UCSD-AML1 (cell line): ENCODE results near the gene LCN10.

Experiments used
- DNase-seq: peaks from one replicate; lab custom pipeline; 2025; ENCODE audit not compliant: unreplicated experiment; lab: John Stamatoyannopoulos, UW

Gene LCN10

GRCh38 chr9:136740491-136740890, 2.2 kb downstream of the LCN10 start:
- DNase-seq: no peak

GRCh38 chr9:136740069-136740468, 2.7 kb downstream of the LCN10 start:
- DNase-seq: no peak

- DNase-seq: no peak
These were observed 3.2 kb downstream of the LCN10 start for GRCh38 chr9:136739509-136739908.

- DNase-seq: no peak
These were observed 3.8 kb downstream of the LCN10 start for GRCh38 chr9:136738960-136739359.

DNA sequence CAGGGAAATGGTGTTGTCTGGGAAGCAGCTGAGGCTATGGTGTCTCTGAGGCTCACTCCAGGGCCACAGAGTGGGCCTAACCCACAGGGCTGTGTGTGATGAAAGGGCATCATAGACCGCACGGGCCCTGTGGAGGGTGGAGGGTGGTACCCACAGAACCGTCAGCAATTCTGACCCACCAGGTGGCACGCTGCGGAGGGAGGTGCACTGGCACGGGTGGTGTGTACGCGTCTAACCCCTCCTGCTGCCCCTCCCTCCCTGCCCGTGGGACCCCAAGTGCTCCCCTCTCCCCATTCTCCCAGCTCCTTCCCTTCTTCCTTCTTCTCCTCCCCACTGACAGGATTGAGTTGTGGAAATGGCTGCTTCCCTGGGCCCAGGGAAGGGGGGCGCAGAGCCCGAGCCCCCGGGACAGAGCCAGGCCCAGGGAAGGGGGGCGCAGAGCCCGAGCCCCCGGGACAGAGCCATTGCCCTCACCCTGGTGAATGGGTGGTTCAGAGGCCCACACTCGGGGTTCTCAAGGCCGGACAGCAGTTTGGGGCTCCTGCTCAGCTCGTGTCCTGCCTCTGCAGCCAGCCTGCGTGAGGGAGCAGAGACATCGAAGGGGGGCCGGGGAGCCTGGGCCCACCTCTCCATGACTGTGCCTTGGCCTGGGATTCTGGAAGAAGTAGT, 6.8 kb downstream of the LCN10 start:
- DNase-seq: no peak

DNA sequence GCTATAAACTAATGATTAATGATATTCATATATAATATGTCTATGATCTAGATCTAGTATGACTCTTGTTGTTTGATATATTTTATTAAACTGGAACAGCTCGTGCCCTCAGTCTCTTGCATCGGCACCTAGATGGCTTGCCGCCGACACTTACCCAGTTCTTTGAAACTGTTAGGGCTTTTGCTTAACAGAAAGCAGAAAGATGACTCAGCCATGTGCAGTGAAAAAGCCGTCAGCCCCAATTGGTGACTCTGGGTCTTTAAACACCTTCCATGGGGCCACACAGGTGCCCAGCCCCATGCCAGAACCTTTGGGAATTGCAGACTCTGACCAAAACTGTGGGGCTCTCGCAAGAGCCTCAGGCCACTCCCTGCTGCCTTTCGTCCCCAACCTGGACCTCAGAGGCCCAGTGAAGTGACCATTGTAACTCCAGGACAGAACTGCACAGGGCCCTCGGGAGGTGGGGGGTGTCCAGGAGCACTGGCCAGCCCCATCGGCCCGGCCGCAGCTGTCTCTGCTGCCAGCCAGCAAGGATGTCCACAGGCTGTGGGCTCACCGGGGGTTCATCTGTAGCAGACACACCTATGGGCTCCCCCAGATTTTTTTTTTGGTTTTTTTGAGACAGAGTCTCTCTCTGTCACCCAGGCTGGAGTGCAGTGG, 7.8 kb downstream of the LCN10 start:
- DNase-seq: no peak

DNA sequence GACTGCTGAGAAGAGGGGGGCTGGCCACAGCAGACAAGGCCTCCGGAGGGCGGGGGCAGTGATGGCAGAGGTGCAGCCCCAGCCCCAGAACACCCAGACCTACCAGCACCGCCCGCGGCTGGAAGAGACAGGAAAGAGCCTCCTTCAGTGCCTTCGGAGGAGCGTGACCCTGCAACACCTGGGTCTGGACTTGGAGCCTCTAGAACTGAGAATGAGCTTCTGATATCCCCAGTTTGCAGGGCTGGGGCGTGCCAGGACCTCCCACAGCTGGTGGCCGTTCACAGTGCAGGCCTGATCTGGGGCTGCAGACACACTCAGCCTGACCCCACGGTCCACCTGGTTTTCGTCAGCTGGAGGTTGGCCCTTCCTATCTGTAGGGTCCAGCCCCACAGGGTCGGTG, 9.1 kb downstream of the LCN10 start:
- no peak for DNase-seq

GRCh38 chr9:136732444-136733178, 10.1 kb downstream of the LCN10 start:
- DNase-seq: no peak

DNA sequence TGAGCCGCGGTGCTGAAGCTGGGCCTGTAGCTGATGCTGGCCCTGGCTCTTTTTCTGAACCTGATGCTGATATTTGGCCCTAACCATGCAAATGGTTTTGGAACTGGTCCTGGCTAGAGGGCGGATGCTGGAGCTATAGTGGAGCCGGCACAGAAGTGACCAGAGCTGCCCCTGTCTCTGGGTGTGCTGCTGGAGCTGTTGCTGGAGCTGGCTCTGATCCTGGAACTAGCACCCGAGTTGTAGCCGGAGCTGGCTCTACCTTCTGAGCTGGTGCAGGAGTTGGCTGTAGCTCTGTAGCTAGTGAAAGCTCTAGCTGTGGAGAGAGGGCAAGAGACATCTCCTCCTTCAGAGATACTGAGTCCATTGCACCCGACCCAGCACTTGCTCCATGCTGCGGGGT, 12.8 kb downstream of the LCN10 start:
- no peak for DNase-seq

GRCh38 chr9:136729144-136729543, 13.6 kb downstream of the LCN10 start:
- DNase-seq: no peak

DNA sequence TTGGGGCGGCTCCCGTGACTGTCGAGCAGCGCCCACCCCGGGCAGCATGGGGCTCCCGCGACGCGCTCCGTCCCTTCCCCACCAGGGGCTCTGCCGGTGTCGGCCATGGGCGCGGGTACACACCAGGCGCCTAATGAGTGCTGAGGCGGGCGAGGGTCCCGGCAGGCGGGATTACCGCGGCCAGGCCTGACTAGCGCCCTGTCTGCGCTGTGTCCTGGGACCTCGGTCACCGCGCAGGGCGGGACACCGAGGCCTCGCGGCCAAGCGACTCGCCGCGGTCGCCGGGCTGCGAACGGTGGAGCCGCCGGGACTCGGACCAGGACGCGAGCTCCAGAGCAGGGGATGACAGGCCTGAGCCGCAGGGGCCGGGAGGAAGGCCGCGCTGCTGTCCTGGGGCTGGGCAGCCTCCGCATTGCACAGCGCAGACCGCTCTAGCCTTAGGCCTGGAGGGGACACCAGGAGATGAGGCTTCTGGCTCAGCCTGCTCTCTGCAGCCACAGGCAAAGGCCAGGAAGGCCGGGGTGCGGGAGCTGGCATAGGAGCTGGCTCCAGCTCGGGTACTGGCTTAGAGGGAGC, 14.1 kb downstream of the LCN10 start:
- DNase-seq: peak; percentile 39

GRCh38 chr9:136728080-136728547, 14.6 kb downstream of the LCN10 start:
- peak; percentile 91 for DNase-seq

DNA sequence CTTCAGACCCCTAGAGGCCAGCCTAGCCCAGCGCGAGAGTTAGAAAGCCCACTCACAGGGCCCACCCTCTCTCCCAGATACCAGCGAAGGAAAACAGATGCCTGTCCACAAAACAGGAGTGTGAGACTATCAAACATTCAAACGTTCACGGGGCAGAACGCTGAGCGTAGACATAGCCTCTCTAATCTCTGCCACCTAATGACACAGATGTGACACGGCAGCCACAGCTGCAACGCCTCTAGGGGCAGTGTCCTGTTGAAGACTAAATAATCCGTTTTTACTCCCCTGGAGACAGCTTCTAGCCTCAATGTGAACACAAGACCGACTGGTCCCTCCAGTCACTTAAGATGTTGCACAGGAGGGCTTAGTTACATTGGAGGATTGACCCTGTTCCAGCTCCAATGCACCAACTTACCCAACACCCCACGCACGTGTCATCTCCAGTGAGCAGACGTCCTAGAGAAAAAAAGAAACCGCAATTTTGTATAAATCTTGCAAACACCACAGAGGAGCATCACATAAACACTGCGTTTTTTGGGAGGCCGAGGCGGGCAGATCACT, 16.0 kb downstream of the LCN10 start:
- peak; percentile 47 for DNase-seq

DNA sequence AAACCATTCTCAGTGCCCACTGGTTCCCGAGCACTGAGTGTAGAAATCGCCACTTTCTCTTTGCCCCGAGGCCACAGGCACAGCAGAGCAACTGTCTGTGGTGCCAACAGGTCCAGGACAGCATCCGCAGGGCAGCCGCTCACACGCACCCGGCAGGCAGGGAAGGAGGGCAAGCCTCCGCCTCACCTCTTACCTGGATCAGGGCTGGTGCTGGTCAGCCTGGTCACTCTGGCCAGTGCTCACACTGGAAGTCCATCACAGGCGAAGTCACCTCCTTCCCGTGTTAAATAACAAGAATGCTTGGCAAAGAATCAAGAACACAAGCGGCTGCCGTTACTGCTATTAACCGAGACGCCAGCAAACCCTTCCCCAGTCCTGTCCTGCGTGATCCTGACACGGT, 16.6 kb downstream of the LCN10 start:
- no peak for DNase-seq

GRCh38 chr9:136725612-136726011, 17.1 kb downstream of the LCN10 start:
- no peak for DNase-seq

DNA sequence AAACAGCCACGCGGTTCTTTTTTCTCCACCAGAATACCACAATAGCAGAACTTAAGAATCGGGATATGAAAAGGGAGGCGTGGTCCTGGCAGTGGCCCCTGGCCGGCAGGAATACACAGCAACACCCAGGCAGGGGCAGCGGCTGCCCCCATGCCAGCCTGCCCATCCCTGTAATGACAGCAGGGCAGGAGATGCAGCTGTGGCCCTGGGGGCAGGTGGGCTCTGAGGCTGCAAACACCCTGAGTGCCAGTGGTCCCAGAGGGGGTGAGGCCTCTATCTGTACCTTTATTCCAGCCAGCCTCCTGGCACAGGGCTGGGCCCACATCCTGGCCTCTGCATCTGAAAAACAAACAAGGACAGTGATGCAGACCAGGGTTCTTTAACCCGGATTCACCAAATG, 18.0 kb downstream of the LCN10 start:
- DNase-seq: no peak

- DNase-seq: no peak
These were observed 18.8 kb downstream of the LCN10 start for GRCh38 chr9:136723989-136724388.

GRCh38 chr9:136723362-136723976, 19.3 kb downstream of the LCN10 start:
- no peak for DNase-seq

- no peak for DNase-seq
These were observed 19.8 kb downstream of the LCN10 start for GRCh38 chr9:136722969-136723356.

DNA sequence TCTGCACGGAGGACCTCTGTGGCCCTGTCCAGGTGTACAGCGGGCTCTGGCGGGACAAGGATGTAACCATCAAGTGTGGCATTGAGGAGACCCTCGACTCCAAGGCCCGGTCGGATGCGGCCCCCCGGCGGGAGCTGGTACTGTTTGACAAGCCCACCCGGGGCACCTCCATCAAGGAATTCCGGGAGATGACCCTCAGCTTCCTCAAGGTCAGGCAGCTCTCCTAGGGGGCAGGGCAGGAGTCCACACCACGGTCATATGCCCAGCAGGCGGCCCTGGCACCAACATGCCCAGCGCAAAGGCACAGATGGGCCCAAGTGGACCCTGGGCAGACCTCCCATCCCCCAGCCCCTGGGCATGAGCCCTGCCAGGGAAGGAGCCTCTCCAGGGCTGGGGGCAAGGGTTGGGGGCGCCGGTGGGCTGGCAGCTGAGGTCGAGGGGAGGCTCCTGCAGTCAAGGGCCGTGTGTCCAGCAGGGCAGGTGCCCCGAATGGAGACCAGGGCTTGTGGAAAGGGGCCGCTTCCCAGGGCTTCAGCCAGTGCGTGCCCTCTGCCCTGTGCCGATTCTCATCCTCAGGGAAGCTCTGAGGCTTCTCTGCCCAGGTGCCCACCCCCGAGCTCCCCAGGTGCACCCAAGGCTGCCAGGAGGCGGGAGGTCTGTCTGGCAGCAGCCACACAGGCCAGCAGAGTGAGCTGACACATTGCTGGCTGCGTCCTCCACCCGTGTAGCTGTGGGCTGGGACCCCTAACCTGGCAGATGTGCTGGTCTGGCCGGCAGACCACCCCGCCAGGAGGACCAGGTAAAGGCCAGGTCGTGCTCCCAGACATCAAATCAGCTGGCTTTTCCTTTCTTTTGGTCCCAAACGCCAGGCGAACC, 20.4 kb downstream of the LCN10 start:
- no peak for DNase-seq
